GM12878 (cell line): Measurements from ENCODE around the gene TAS2R42.

Experiments used
- CHD1 ChIP-seq: IDR thresholded peaks from 2 replicates; pipeline ENCODE4 v1.6.1; 2012; ENCODE audit warnings: low read depth, low read length, improper control_type of control experiment
- CTCF ChIP-seq, 3 experiments: IDR thresholded peaks in 2 of 3; conservative IDR thresholded peaks in 1 of 3; 2 replicates each; pipeline ENCODE4 v1.5.1; 2011; ENCODE audit warnings: low read depth in 3 of 3, low read length in 3 of 3, mild to moderate bottlenecking in 3 of 3, control low read depth in 2 of 3, moderate library complexity in 2 of 3, inconsistent platforms in 1 of 3, mixed read lengths in 1 of 3; ENCODE audit not compliant: control insufficient read depth in 2 of 3, insufficient read depth in 1 of 3; ENCODE audit errors: extremely low read depth in 1 of 3
- HDGF ChIP-seq: fragments of 450-650 bp; IDR thresholded peaks from 2 replicates; pipeline ENCODE4 v1.6.1; 2016; ENCODE audit warnings: antibody characterized with exemption
- POU2F2 ChIP-seq: IDR thresholded peaks from 3 replicates; pipeline ENCODE4 v1.6.1; 2011; ENCODE audit warnings: low read depth, mild to moderate bottlenecking, low read length, borderline replicate concordance
- REST ChIP-seq: IDR thresholded peaks from 2 replicates; pipeline ENCODE4 v1.6.1; 2012; ENCODE audit warnings: mild to moderate bottlenecking, low read depth, low read length
- TARDBP ChIP-seq: IDR thresholded peaks from 2 replicates; pipeline ENCODE4 v1.6.1; 2016; ENCODE audit warnings: borderline replicate concordance
- ZBTB33 ChIP-seq: fragments of 450-650 bp; IDR thresholded peaks from 2 replicates; pipeline ENCODE4 v1.6.1; 2017; ENCODE audit warnings: mild to moderate bottlenecking

GRCh38 chr12:11147420-11147819 lies 39.3 kb downstream of the TAS2R42 start:
- no peak for TF ChIP-seq CTCF (IDR thresholded peaks at IDR 0.05 in 2 of 3, conservative IDR thresholded peaks at IDR 0.05 in 1 of 3; ENCODE audit: control insufficient read depth in 2 of 3, extremely low read depth in 1 of 3, insufficient read depth in 1 of 3, low read depth in 3 of 3, low read length in 3 of 3)
- no peak for TF ChIP-seq ZBTB33
- TF ChIP-seq TARDBP: no peak
- no peak for TF ChIP-seq REST
- TF ChIP-seq CHD1: no peak
- TF ChIP-seq POU2F2: no peak
- TF ChIP-seq HDGF: no peak
